Heart left ventricle (tissue), 13 donors: Measurements from ENCODE around the gene SLC35F1.

Experiments
- POLR2A ChIP-seq, 2 donors: fragments of 450-650 bp; IDR thresholded peaks; one replicate each; pipeline ENCODE4 v1.6.1; 2017; ENCODE audit warnings: antibody characterized with exemption in 2 of 2, mild to moderate bottlenecking in 2 of 2, moderate library complexity in 2 of 2
- TF ChIP-seq, protein P1 (sequence below), 12 donors: fragments of 200-600 bp; sonication (generic) in 4 of 12; IDR thresholded peaks; one replicate each; pipeline versions ENCODE4 v1.5.0 to v1.8.0; 2018 to 2022; ENCODE audit warnings: antibody characterized with exemption in 12 of 12, mild to moderate bottlenecking in 5 of 12
- donor health status: ischemic (EF 13 %, LVEDD 7.1; RV severe dilation, severe dysfunction).
- donor health status: DM: no; HTN: yes; CAD: no.
- donor health status: DM: no; HTN: no; CAD: no.
- donor health status: ischemic (EF 25% LVEDD 6.9; RV normal size, moderate dysfunction).
- donor health status: ischemic (EF 25% LVEDD 5.7; RV mildly dilated, moderate dysfunction).
- donor health status: ischemic (EF 35%, LVEDD 5.7; RV mildly dilated, moderate dysfunction).
- donor health status: nonischemic (EF 11% LVEDD 7.7; RV severe dilation, severe dysfunction).
- donor health status: DM: yes; HTN: yes; CAD: no.
- donor health status: PGD.
- donor health status: ischemic (EF 29% LVEDD 5.4; RV normal size, mild dysfunction).
- donor health status: nonischemic (EF 23%, LVEDD 6.1; RV moderate dilation, normal function).

GRCh38 chr6:117890172-117890571 lies 16.9 kb upstream of the SLC35F1 start:
- TF ChIP-seq, protein P1, sequence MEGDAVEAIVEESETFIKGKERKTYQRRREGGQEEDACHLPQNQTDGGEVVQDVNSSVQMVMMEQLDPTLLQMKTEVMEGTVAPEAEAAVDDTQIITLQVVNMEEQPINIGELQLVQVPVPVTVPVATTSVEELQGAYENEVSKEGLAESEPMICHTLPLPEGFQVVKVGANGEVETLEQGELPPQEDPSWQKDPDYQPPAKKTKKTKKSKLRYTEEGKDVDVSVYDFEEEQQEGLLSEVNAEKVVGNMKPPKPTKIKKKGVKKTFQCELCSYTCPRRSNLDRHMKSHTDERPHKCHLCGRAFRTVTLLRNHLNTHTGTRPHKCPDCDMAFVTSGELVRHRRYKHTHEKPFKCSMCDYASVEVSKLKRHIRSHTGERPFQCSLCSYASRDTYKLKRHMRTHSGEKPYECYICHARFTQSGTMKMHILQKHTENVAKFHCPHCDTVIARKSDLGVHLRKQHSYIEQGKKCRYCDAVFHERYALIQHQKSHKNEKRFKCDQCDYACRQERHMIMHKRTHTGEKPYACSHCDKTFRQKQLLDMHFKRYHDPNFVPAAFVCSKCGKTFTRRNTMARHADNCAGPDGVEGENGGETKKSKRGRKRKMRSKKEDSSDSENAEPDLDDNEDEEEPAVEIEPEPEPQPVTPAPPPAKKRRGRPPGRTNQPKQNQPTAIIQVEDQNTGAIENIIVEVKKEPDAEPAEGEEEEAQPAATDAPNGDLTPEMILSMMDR (IDR thresholded peaks at IDR 0.05), result no peak
- TF ChIP-seq POLR2A (IDR thresholded peaks at IDR 0.05), result no peak
